H1 (cell line): ENCODE results near the gene CCDC71L. TPM values are rescaled to one million over a fixed set of nuclear protein-coding genes. Genes with fewer than 3 reads are reported as not detected.

Experiments used
- CTCF ChIA-PET: fragments of 300-600 bp; sonication (Branson Sonifier 250); formaldehyde crosslinking; loops from one replicate; lab custom pipeline; 2021; ENCODE audit not compliant: partially characterized antibody; lab: Charles Lee
- POLR2A ChIA-PET: fragments of 300-600 bp; sonication (Branson Sonifier 250); formaldehyde crosslinking; loops from one replicate; lab custom pipeline; 2021; ENCODE audit warnings: inconsistent platforms; ENCODE audit not compliant: partially characterized antibody; lab: Charles Lee
- DNase-seq, 2 experiments: peaks; one replicate each; pipeline versions ENCODE4 v3.0.0 to v3.0.0-alpha.2; 2010 to 2022; ENCODE audit warnings: low spot score in 2 of 2, low read depth in 1 of 2, mixed read lengths in 1 of 2
- FAIRE-seq: peaks from 2 replicates; lab custom pipeline; 2011; peaks lifted over from hg19 to GRCh38; lab: Jason Lieb, UNC
- H2AFZ ChIP-seq: 2 replicates; pipeline ENCODE4 v1.8.1; 2012; ENCODE audit warnings: low read length, inconsistent platforms
- H2AK5ac ChIP-seq: 2 replicates; pipeline ENCODE4 v1.6.1; 2013; ENCODE audit warnings: low read depth, low read length
- H2BK120ac ChIP-seq: replicated peaks from 2 replicates; pipeline ENCODE3; 2013; ENCODE audit warnings: low read depth, low read length, inconsistent platforms
- H2BK12ac ChIP-seq: 2 replicates; pipeline ENCODE4 v1.6.1; 2013; ENCODE audit warnings: low read depth, low read length
- H2BK15ac ChIP-seq: 2 replicates; pipeline ENCODE4 v1.6.1; 2013; ENCODE audit warnings: low read length
- H2BK20ac ChIP-seq: 2 replicates; pipeline ENCODE4 v1.6.1; 2013; ENCODE audit warnings: low read length
- H2BK5ac ChIP-seq: 2 replicates; pipeline ENCODE4 v1.6.1; 2013; ENCODE audit warnings: low read depth, low read length
- H3K14ac ChIP-seq: 2 replicates; pipeline ENCODE4 v1.6.1; 2013; ENCODE audit warnings: inconsistent platforms; ENCODE audit not compliant: insufficient read length
- H3K18ac ChIP-seq: 2 replicates; pipeline ENCODE4 v1.6.1; 2013; ENCODE audit warnings: low read length; ENCODE audit errors: extremely low read depth
- H3K23ac ChIP-seq: 2 replicates; pipeline ENCODE4 v1.6.1; 2013; ENCODE audit warnings: inconsistent platforms; ENCODE audit not compliant: insufficient read length
- H3K23me2 ChIP-seq: 2 replicates; pipeline ENCODE4 v1.6.1; 2013; ENCODE audit warnings: low read depth, low read length
- H3K27ac ChIP-seq: 2 replicates; pipeline ENCODE4 v1.6.1; 2011; ENCODE audit warnings: low read depth, low read length, inconsistent platforms
- H3K27me3 ChIP-seq, 4 experiments: replicated peaks in 1 of 4; 1 replicate in 1 of 4; 2 replicates in 3 of 4; pipeline versions ENCODE4 v1.6.1 to v1.8.1; 2011 to 2013; ENCODE audit warnings: low read length in 3 of 4, mild to moderate bottlenecking in 3 of 4, inconsistent platforms in 2 of 4, mixed read lengths in 2 of 4, moderate library complexity in 1 of 4; ENCODE audit not compliant: control insufficient read depth in 3 of 4, insufficient read depth in 3 of 4; ENCODE audit errors: extremely low read depth in 1 of 4
- H3K36me3 ChIP-seq, 4 experiments: 2 replicates each; pipeline versions ENCODE4 v1.6.1 to v1.8.1; 2011 to 2013; ENCODE audit warnings: mild to moderate bottlenecking in 4 of 4, low read length in 3 of 4, moderate library complexity in 2 of 4, control low read depth in 1 of 4, inconsistent platforms in 1 of 4; ENCODE audit not compliant: insufficient read depth in 4 of 4, control insufficient read depth in 2 of 4
- H3K4ac ChIP-seq: replicated peaks from 2 replicates; pipeline ENCODE3; 2013; ENCODE audit warnings: low read length, low read depth, mixed read lengths, inconsistent platforms; ENCODE audit not compliant: insufficient read length
- H3K4me1 ChIP-seq, 4 experiments: replicated peaks in 1 of 4; 1 replicate in 1 of 4; 2 replicates in 3 of 4; pipeline versions ENCODE4 v1.6.1 to v1.8.1; 2011 to 2013; ENCODE audit warnings: low read length in 3 of 4, inconsistent platforms in 2 of 4, mixed read lengths in 1 of 4; ENCODE audit not compliant: insufficient read depth in 4 of 4, control insufficient read depth in 3 of 4
- H3K4me2 ChIP-seq, 2 experiments: 2 replicates each; pipeline versions ENCODE4 v1.6.1 to v1.8.1; 2011 to 2013; ENCODE audit warnings: low read depth in 2 of 2, low read length in 2 of 2, control low read depth in 1 of 2, inconsistent platforms in 1 of 2, mild to moderate bottlenecking in 1 of 2; ENCODE audit not compliant: insufficient read depth in 1 of 2
- H3K4me3 ChIP-seq, 4 experiments: fragments of 200-600, 300-600 bp in 1 of 4; sonication (generic), shearing (Covaris generic), sonication (Bioruptor Twin) in 1 of 4; 2 replicates each; pipeline versions ENCODE4 v1.5.1 to v1.8.1; 2011 to 2016; ENCODE audit warnings: low read length in 4 of 4, low read depth in 3 of 4, control low read depth in 2 of 4, inconsistent platforms in 2 of 4, mild to moderate bottlenecking in 2 of 4, mixed read lengths in 1 of 4, moderate library complexity in 1 of 4; ENCODE audit not compliant: insufficient read depth in 2 of 4; ENCODE audit errors: extremely low read depth in 1 of 4
- H3K56ac ChIP-seq: replicated peaks from 2 replicates; pipeline ENCODE3; 2013; ENCODE audit warnings: low read depth, mild to moderate bottlenecking, mixed read lengths, low read length, inconsistent platforms; ENCODE audit not compliant: insufficient read length
- H3K79me1 ChIP-seq: 2 replicates; pipeline ENCODE4 v1.6.1; 2013; ENCODE audit warnings: low read depth, low read length, control low read depth
- H3K79me2 ChIP-seq, 2 experiments: 2 replicates each; pipeline versions ENCODE4 v1.6.1 to v1.8.1; 2012 to 2013; ENCODE audit warnings: low read length in 2 of 2, mild to moderate bottlenecking in 2 of 2, inconsistent platforms in 1 of 2; ENCODE audit not compliant: insufficient read depth in 2 of 2, control insufficient read depth in 1 of 2
- H3K9ac ChIP-seq, 4 experiments: replicated peaks in 1 of 4; 1 replicate in 1 of 4; 2 replicates in 3 of 4; pipeline versions ENCODE4 v1.6.1 to v1.8.1; 2011 to 2013; ENCODE audit warnings: low read depth in 3 of 4, low read length in 3 of 4, control low read depth in 2 of 4, mild to moderate bottlenecking in 2 of 4, moderate library complexity in 2 of 4, inconsistent platforms in 1 of 4; ENCODE audit errors: extremely low read depth in 1 of 4
- H3K9me3 ChIP-seq, 2 experiments: 2 replicates each; pipeline versions ENCODE4 v1.6.1 to v1.8.1; 2012 to 2013; ENCODE audit warnings: mild to moderate bottlenecking in 2 of 2, moderate library complexity in 2 of 2, control low read depth in 1 of 2, inconsistent platforms in 1 of 2, low read depth in 1 of 2, low read length in 1 of 2, mixed read lengths in 1 of 2; ENCODE audit not compliant: insufficient read depth in 2 of 2
- H4K20me1 ChIP-seq, 2 experiments: replicated peaks in 1 of 2; 2 replicates each; pipeline versions ENCODE3 to v1.8.1; 2011 to 2013; ENCODE audit warnings: inconsistent platforms in 2 of 2, low read length in 2 of 2, mild to moderate bottlenecking in 1 of 2; ENCODE audit not compliant: insufficient read depth in 2 of 2, control insufficient read depth in 1 of 2
- H4K5ac ChIP-seq: 2 replicates; pipeline ENCODE4 v1.6.1; 2013; ENCODE audit warnings: low read length, low read depth, mixed read lengths, inconsistent platforms; ENCODE audit not compliant: insufficient read length
- H4K8ac ChIP-seq: 2 replicates; pipeline ENCODE4 v1.8.0; 2013; ENCODE audit warnings: mild to moderate bottlenecking, moderate library complexity, low read length, inconsistent platforms; ENCODE audit not compliant: insufficient read depth; ENCODE audit errors: extremely low read depth
- H4K91ac ChIP-seq: replicated peaks from 2 replicates; pipeline ENCODE3; 2013; ENCODE audit warnings: low read length, mixed read lengths, inconsistent platforms; ENCODE audit not compliant: insufficient read length
- JUN ChIP-seq: IDR thresholded peaks from 2 replicates; pipeline ENCODE4 v1.6.1; 2011; ENCODE audit warnings: low read depth, mild to moderate bottlenecking, improper control_type of control experiment, low read length
- SRF ChIP-seq: IDR thresholded peaks from 2 replicates; pipeline ENCODE4 v1.6.1; 2011; ENCODE audit warnings: mild to moderate bottlenecking, low read depth, low read length, moderate library complexity
- WGBS, 2 experiments: shearing (Covaris generic) in 1 of 2; methylation state at CpG; one replicate each; pipeline versions ENCODE4 v1.1.6 to v1.1.7; 2013 to 2015; ENCODE audit warnings: low lambda C conversion rate in 2 of 2, mixed read lengths in 2 of 2, inconsistent platforms in 1 of 2, low coverage in 1 of 2, missing lambda C conversion rate in 1 of 2; ENCODE audit not compliant: insufficient replicate concordance in 2 of 2, insufficient coverage in 1 of 2, insufficient read length in 1 of 2; ENCODE audit errors: extremely low coverage in 1 of 2, missing lambda C conversion rate in 1 of 2; 5-methylcytosine and 5-hydroxymethylcytosine counted together
- polyA plus RNA-seq, 7 experiments: library from polyadenylated mRNA; depleted of rRNA in 3 of 7; stranded (reverse) in 5 of 7; unstranded in 2 of 7; fragments of >200 nt in 5 of 7; fragments of 200-250 nt in 2 of 7; gene quantifications; 1 replicate in 5 of 7; 2 replicates in 1 of 7; 4 replicates in 1 of 7; pipeline versions ENCODE4 v1.2.1 to v1.2.3, GENCODE V29; 2011 to 2013; ENCODE audit warnings: missing spikeins in 2 of 7, mixed read lengths in 2 of 7
- total RNA-seq: library from RNA; stranded (reverse); fragmentation: NEBNext Ultra II Directional; extraction: Animal tissue kit (Norgen Biotek cat#: 25700); gene quantifications from 2 replicates; pipeline ENCODE4 v1.2.1, GENCODE V29; 2021

CCDC71L gene
- total and polyA plus RNA-seq, 2 of the 8 experiments (the other 6 are each of a cell fraction or from before 2014, with no cell fraction given) = 12.5 to 16.7 TPM

DNA sequence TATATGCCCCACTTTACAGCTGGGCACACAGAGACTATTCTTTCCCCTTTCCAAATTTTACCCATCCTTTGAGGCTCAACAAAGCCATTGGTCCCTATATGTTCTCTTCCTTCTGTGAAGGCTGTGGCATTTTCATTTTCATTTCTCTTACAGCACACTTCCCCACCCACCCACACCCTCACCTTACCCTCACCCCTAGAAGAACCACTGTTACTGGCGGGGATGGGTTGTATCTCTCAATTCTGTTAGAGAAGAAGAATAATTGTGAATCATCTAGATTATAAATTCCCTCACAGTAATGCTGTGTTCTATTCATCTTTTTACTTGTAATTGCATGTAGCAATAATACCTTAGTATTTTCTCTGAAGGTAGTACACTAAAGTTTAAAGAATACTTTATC, 10.2 kb upstream of the CCDC71L start:
- Histone ChIP-seq H3K79me1 (no peaks in the 10 kb centered on the region), H3K9ac (no peak overlapping the region), H3K56ac (no peak overlapping the region), H2BK15ac (no peak overlapping the region), H2AFZ (no peak overlapping the region), H3K4me3 (no peak overlapping the region), H4K8ac (no peak overlapping the region), H3K4me1 (no peaks in the 10 kb centered on the region), H3K27ac (no peak overlapping the region), H4K91ac (no peak overlapping the region), H3K4me2 (no peak overlapping the region), H3K14ac (no peak overlapping the region), H2AK5ac (no peak overlapping the region), H3K27me3 (no peaks in the 10 kb centered on the region), H3K4ac (no peak overlapping the region), H4K20me1 (no peaks in the 10 kb centered on the region), H3K9me3 (peaks cover 0 to 2% of the 10 kb centered on the region in 2 experiments; a peak in 1 of 4 replicates), H3K23me2 (no peaks in the 10 kb centered on the region), H3K36me3 (no peaks in the 10 kb centered on the region), H2BK5ac (no peak overlapping the region), H2BK12ac (no peak overlapping the region), H4K5ac (no peak overlapping the region), H3K18ac (no peak overlapping the region), H2BK120ac (no peak overlapping the region), H3K23ac (no peak overlapping the region), H3K79me2 (no peaks in the 10 kb centered on the region), H2BK20ac (no peak overlapping the region)
- FAIRE-seq (no peak), DNase-seq (no peak)
- ChIA-PET POLR2A (no interaction called here), CTCF (interaction anchor here (0.7 to 1.2 kb wide), 2 partner anchors 65 to 129 kb away, joined by 3 read pairs; no protein-coding TSS in a partner anchor)
- 100% methylated on average over 1 of the region's 1 CpG; no CpG with 5 or more reads in 1 of the 2 experiments for WGBS, 2 experiments
- TF ChIP-seq JUN = no peak
- TF ChIP-seq SRF = no peak
- TF ChIP-seq, all 59 proteins: peak for 0
